NT2/D1 (cell line): Measurements from ENCODE around the gene ADAMTS16.

Experiments used
- DNase-seq: peaks from one replicate; pipeline ENCODE4 v3.0.0-alpha.2; 2011; ENCODE audit warnings: low read depth, low spot score
- H3K27me3 ChIP-seq: 2 replicates; pipeline ENCODE4 v1.6.0; 2011; ENCODE audit warnings: mild to moderate bottlenecking; ENCODE audit not compliant: insufficient read length, insufficient read depth
- H3K36me3 ChIP-seq: 2 replicates; pipeline ENCODE4 v1.6.1; 2011; ENCODE audit warnings: mild to moderate bottlenecking, low read length, mixed read lengths; ENCODE audit not compliant: insufficient read depth, insufficient read length
- H3K4me1 ChIP-seq: 2 replicates; pipeline ENCODE4 v1.5.1; 2011; ENCODE audit not compliant: insufficient read depth, insufficient read length
- H3K4me3 ChIP-seq: 2 replicates; pipeline ENCODE4 v1.5.1; 2011; ENCODE audit warnings: low read depth; ENCODE audit not compliant: insufficient read length
- H3K9ac ChIP-seq: 2 replicates; pipeline ENCODE4 v1.6.0; 2011; ENCODE audit warnings: low read depth; ENCODE audit not compliant: insufficient read length
- H3K9me3 ChIP-seq: 2 replicates; pipeline ENCODE4 v1.5.1; 2011; ENCODE audit warnings: mild to moderate bottlenecking, low read length; ENCODE audit not compliant: insufficient read depth
- SUZ12 ChIP-seq: IDR thresholded peaks from 2 replicates; pipeline ENCODE4 v1.6.1; 2011; ENCODE audit not compliant: insufficient read length, insufficient read depth; ENCODE audit errors: extremely low read depth
- YY1 ChIP-seq: IDR thresholded peaks from 2 replicates; pipeline ENCODE4 v1.6.1; 2011; ENCODE audit not compliant: insufficient read length, insufficient read depth
- ZNF274 ChIP-seq: IDR thresholded peaks from 2 replicates; pipeline ENCODE4 v1.6.1; 2011; ENCODE audit warnings: mild to moderate bottlenecking, low read depth, low read length

ADAMTS16 gene, protein sequence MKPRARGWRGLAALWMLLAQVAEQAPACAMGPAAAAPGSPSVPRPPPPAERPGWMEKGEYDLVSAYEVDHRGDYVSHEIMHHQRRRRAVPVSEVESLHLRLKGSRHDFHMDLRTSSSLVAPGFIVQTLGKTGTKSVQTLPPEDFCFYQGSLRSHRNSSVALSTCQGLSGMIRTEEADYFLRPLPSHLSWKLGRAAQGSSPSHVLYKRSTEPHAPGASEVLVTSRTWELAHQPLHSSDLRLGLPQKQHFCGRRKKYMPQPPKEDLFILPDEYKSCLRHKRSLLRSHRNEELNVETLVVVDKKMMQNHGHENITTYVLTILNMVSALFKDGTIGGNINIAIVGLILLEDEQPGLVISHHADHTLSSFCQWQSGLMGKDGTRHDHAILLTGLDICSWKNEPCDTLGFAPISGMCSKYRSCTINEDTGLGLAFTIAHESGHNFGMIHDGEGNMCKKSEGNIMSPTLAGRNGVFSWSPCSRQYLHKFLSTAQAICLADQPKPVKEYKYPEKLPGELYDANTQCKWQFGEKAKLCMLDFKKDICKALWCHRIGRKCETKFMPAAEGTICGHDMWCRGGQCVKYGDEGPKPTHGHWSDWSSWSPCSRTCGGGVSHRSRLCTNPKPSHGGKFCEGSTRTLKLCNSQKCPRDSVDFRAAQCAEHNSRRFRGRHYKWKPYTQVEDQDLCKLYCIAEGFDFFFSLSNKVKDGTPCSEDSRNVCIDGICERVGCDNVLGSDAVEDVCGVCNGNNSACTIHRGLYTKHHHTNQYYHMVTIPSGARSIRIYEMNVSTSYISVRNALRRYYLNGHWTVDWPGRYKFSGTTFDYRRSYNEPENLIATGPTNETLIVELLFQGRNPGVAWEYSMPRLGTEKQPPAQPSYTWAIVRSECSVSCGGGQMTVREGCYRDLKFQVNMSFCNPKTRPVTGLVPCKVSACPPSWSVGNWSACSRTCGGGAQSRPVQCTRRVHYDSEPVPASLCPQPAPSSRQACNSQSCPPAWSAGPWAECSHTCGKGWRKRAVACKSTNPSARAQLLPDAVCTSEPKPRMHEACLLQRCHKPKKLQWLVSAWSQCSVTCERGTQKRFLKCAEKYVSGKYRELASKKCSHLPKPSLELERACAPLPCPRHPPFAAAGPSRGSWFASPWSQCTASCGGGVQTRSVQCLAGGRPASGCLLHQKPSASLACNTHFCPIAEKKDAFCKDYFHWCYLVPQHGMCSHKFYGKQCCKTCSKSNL

DNA sequence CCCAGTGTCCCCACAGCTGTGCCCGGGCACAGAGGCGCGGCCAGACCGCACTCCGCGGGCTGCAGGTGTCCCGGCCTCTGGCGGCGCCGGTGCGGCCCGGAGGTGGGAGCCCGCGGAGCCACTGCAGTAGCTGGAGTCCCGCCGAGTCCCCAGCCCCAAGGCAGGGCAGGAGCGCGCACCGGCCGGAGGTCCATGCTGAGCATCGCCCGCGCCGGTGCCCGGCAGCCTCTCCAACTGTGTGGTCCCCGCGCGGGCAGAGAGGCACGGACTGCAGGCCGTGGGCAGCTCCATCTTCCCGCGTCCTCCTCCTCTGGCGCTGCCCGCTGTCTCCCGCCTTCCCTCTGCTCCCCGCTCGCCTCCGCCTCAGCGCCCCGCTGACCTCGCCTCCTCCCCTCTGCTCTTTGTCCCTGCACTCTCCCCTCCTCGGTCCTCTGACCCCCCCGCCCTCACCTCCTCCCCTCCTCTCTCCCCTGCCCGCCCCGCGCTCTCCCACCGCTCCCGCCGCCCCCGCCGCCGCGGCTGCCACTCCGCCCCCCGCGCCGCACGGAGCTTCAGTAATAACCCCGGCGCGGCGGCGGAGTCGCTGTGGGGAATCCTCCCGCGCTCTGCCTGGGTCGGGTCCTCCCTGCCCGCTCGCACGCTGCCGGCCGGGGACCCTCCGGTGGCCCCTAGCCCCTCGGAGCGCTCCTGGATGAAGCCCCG, at the start of gene ADAMTS16:
TSS of gene ADAMTS16 (plus strand) at position 554 of the 702 bp plus-strand sequence. CDS start at position 692, 138 bp downstream.
- H3K4me1 ChIP-seq = peaks cover 3% of the 10 kb centered on the region
- no peak for TF ChIP-seq SUZ12
- no peak for TF ChIP-seq ZNF274
- TF ChIP-seq YY1 = no peak
- no peaks in the 10 kb centered on the region for H3K36me3 ChIP-seq
- H3K27me3 ChIP-seq = peaks cover 26% of the 10 kb centered on the region
- DNase-seq = no peak
- H3K9ac ChIP-seq = peak within 1 kb of the TSS; percentile 86
- H3K4me3 ChIP-seq = peak within 1 kb of the TSS; percentile 59
- H3K9me3 ChIP-seq = no peaks in the 10 kb centered on the region

DNA sequence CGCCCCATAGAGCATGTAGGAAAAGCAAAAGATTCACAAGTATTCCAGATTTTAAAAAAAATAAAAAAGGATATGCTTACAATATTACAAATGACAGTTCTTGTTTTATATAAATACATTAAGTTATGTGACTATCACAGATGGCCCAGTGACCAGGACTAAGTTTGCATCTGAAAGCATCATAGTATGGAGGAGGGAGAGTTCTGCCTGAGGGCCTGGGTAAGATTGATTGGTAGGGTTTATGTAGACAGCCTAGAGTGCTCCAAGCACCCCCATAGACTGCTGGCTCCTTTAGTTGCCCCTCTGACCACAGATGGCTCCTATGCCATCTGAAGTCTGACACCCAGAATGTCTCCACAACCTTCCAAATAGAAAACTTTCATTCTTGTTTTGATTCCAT, 48.0 kb upstream of the ADAMTS16 start:
- TF ChIP-seq ZNF274 (no peak), SUZ12 (no peak), YY1 (no peak)
- no peaks in the 10 kb centered on the region for H3K4me1 ChIP-seq
- H3K4me3 ChIP-seq = no peak overlapping the region
- DNase-seq = no peak
- no peaks in the 10 kb centered on the region for H3K9me3 ChIP-seq
- no peak overlapping the region for H3K9ac ChIP-seq
- no peaks in the 10 kb centered on the region for H3K36me3 ChIP-seq
- H3K27me3 ChIP-seq = no peaks in the 10 kb centered on the region

DNA sequence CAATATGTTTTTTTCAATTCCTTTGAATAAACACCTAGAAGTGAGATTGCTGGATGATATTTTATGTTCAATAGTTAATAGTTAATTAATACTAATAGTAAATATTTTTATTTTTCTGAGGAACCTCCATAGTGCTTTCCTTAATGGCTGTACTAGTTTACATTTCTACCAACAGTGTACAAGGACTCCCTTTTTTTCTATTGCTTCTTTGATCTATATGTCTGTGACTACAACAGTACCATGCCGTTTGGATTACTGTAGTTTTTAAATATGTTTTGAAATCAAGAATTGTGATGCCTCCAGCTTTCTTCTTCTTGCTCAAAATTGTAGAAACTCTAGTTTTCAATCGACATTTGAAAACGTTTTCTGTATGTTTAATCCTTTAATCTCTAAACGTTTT, 39.5 kb upstream of the ADAMTS16 start:
- H3K4me3 ChIP-seq = no peak overlapping the region
- H3K9ac ChIP-seq = no peak overlapping the region
- H3K9me3 ChIP-seq = no peaks in the 10 kb centered on the region
- DNase-seq = no peak
- no peaks in the 10 kb centered on the region for H3K27me3 ChIP-seq
- TF ChIP-seq ZNF274 = no peak
- TF ChIP-seq SUZ12 = no peak
- no peak for TF ChIP-seq YY1
- no peaks in the 10 kb centered on the region for H3K36me3 ChIP-seq
- no peaks in the 10 kb centered on the region for H3K4me1 ChIP-seq

DNA sequence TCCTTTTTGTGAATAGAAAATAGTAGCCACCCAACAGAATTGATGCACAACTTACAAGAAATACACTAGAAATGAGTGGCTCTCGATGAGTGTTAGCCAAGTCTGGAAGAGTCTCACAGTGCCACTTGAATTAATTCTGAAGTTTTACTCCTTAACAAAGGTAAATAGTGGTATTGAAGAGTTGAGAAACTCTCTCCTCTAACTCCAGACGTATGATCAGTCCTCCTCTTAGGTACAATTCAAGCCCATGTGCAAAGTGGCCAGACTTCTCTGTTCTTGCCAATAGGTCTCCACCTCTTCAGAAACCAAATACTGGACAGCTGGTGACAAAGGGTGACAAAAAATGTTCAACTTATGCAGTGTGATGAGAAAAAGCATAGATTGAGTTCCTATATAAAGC, 38.5 kb upstream of the ADAMTS16 start:
- TF ChIP-seq ZNF274 (no peak), SUZ12 (no peak), YY1 (no peak)
- Histone ChIP-seq H3K4me3 (no peak overlapping the region), H3K4me1 (no peaks in the 10 kb centered on the region), H3K36me3 (no peaks in the 10 kb centered on the region), H3K27me3 (no peaks in the 10 kb centered on the region), H3K9me3 (no peaks in the 10 kb centered on the region), H3K9ac (no peak overlapping the region)
- DNase-seq = no peak

DNA sequence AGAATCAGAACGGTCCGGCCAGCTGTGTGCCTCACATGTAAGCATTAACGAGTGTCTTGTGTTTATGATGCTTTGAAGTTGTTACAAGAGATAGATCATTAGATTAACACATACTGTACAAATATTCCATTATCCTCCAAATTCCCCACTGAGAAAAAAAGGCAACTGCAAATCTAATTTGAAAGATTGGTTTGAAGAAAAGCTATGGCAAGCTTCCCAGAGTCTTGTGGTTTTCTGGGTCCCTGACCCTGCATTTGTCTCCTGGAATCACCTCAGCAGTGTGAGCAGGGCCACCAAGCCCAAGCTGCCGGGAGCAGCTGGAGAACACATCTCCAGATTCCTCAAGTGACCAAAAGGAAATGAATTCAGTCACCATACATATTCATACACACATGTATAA, 36.9 kb upstream of the ADAMTS16 start:
- TF ChIP-seq ZNF274 (no peak), SUZ12 (no peak), YY1 (no peak)
- no peaks in the 10 kb centered on the region for H3K36me3 ChIP-seq
- DNase-seq = no peak
- H3K27me3 ChIP-seq = no peaks in the 10 kb centered on the region
- H3K9ac ChIP-seq = no peak overlapping the region
- H3K9me3 ChIP-seq = no peaks in the 10 kb centered on the region
- no peaks in the 10 kb centered on the region for H3K4me1 ChIP-seq
- H3K4me3 ChIP-seq = no peak overlapping the region

DNA sequence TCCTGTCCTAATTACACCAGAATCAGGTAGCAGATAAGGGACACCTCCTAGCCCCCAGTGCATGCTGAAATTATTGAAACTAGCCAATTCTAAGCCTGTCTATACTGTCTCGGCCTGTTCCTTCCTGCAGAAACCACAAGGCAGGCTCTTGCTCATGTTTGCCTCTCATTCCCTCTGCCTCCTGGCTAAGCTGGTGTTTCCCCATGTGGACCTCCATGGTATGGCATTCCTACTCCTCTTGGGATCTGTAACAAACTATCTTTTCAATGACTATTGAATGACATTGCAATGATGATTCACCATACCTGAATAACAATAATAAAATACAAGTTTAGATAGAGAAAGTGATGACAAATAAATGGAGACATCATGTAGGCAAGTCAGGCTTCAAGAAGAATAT, 35.6 kb upstream of the ADAMTS16 start:
- H3K9me3 ChIP-seq = no peaks in the 10 kb centered on the region
- no peak for TF ChIP-seq SUZ12
- no peak for TF ChIP-seq ZNF274
- no peak for TF ChIP-seq YY1
- no peak for DNase-seq
- no peaks in the 10 kb centered on the region for H3K4me1 ChIP-seq
- H3K36me3 ChIP-seq = no peaks in the 10 kb centered on the region
- H3K9ac ChIP-seq = no peak overlapping the region
- H3K27me3 ChIP-seq = no peaks in the 10 kb centered on the region
- no peak overlapping the region for H3K4me3 ChIP-seq

DNA sequence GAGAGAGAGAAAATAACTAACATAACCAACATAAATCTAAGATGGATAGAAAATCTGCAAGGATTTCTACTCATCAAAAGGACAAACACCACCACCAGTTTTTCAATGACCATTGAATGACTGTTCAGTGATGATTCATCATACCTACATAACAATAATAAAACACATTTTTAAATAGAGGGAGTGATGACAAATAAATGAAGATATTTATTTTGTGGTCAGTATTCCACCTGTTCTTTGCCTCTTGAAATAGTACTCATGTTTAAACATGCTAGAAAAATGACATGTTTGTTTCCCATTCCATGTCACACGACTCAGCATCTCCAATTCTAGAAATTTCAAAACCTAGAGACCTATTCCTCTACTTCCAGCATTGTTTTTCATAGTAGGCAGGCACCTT, 34.6 kb upstream of the ADAMTS16 start:
- no peaks in the 10 kb centered on the region for H3K27me3 ChIP-seq
- H3K9ac ChIP-seq = no peak overlapping the region
- DNase-seq = no peak
- no peaks in the 10 kb centered on the region for H3K4me1 ChIP-seq
- H3K4me3 ChIP-seq = no peak overlapping the region
- H3K36me3 ChIP-seq = no peaks in the 10 kb centered on the region
- no peak for TF ChIP-seq SUZ12
- TF ChIP-seq ZNF274 = no peak
- TF ChIP-seq YY1 = no peak
- H3K9me3 ChIP-seq = no peaks in the 10 kb centered on the region
